NOMO-1 (cell line): ENCODE measurements around the gene DTNB.
"Not testable (repeated sequence)": the region's sequence is repeated elsewhere in the genome, so short reads cannot be mapped to it uniquely, and the experiment has no call there.

ENCODE experiments used
- DNase-seq, 2 experiments: peaks; one replicate each; lab custom pipeline; 2025; ENCODE audit not compliant: unreplicated experiment in 2 of 2; lab: John Stamatoyannopoulos, UW

DTNB gene

GRCh38 chr2:25673300-25674076 lies at the start of gene DTNB:
TSS of gene DTNB (minus strand) at chr2:25673577. CDS start at chr2:25652660, 20,917 bp downstream.
- peak; percentile 54 to 78 for DNase-seq

GRCh38 chr2:25722224-25722623 lies 48.8 kb upstream of the DTNB start:
- no peak for DNase-seq

GRCh38 chr2:25720575-25720974 lies 47.2 kb upstream of the DTNB start:
- no peak for DNase-seq

- DNase-seq, result no peak
These were observed 41.4 kb upstream of the DTNB start for GRCh38 chr2:25714740-25715139.

GRCh38 chr2:25712455-25712854 lies 39.1 kb upstream of the DTNB start:
- peak; percentile 8 to 65 for DNase-seq

- peak; percentile 39 to 43 for DNase-seq
These were observed 38.4 kb upstream of the DTNB start for GRCh38 chr2:25711675-25712354.

GRCh38 chr2:25710750-25711149 lies 37.4 kb upstream of the DTNB start:
- no peak for DNase-seq

- DNase-seq, result no peak
These were observed 36.0 kb upstream of the DTNB start for GRCh38 chr2:25709349-25709748.

GRCh38 chr2:25707927-25708590 lies 34.7 kb upstream of the DTNB start:
- no peak for DNase-seq

- DNase-seq, result not testable (repeated sequence)
These were observed 32.2 kb upstream of the DTNB start for GRCh38 chr2:25705575-25705974.

GRCh38 chr2:25701801-25702200 lies 28.4 kb upstream of the DTNB start:
- no peak for DNase-seq

- DNase-seq, result peak; percentile 9 to 38
These were observed 26.9 kb upstream of the DTNB start for GRCh38 chr2:25700221-25700660.

- no peak for DNase-seq
These were observed 25.8 kb upstream of the DTNB start for GRCh38 chr2:25699216-25699615.

GRCh38 chr2:25698752-25699151 lies 25.4 kb upstream of the DTNB start:
- DNase-seq, result no peak

- DNase-seq, result no peak
These were observed 24.4 kb upstream of the DTNB start for GRCh38 chr2:25697559-25698341.

GRCh38 chr2:25692737-25693445 lies 19.5 kb upstream of the DTNB start:
- DNase-seq, result no peak

GRCh38 chr2:25692143-25692542 lies 18.8 kb upstream of the DTNB start:
- no peak for DNase-seq

GRCh38 chr2:25690058-25690457 lies 16.7 kb upstream of the DTNB start:
- no peak for DNase-seq

- no peak for DNase-seq
These were observed 14.9 kb upstream of the DTNB start for GRCh38 chr2:25688236-25688635.

- DNase-seq, result no peak
These were observed 12.4 kb upstream of the DTNB start for GRCh38 chr2:25685741-25686140.
